Duodenal mucosa (tissue), 2 donors: ENCODE data around the gene NUP93.

Experiments
- H3K27ac ChIP-seq: one replicate; pipeline ENCODE4 v1.7.0; 2013; ENCODE audit warnings: low read depth, low read length
- H3K27me3 ChIP-seq, 2 donors: one replicate each; pipeline ENCODE4 v1.7.0; 2013; ENCODE audit warnings: low read length in 2 of 2, control low read depth in 1 of 2; ENCODE audit not compliant: insufficient read depth in 2 of 2, control insufficient read depth in 1 of 2
- H3K36me3 ChIP-seq, 2 donors: one replicate each; pipeline ENCODE4 v1.7.0; 2013; ENCODE audit warnings: low read length in 2 of 2, control low read depth in 1 of 2; ENCODE audit not compliant: insufficient read depth in 2 of 2, control insufficient read depth in 1 of 2
- H3K4me1 ChIP-seq, 2 donors: one replicate each; pipeline ENCODE4 v1.7.0; 2013; ENCODE audit warnings: low read length in 2 of 2, control low read depth in 1 of 2; ENCODE audit not compliant: insufficient read depth in 2 of 2, control insufficient read depth in 1 of 2
- H3K4me3 ChIP-seq, 2 donors: one replicate each; pipeline ENCODE4 v1.7.0; 2013; ENCODE audit warnings: low read length in 2 of 2, low read depth in 1 of 2
- H3K9ac ChIP-seq, 2 donors: one replicate each; pipeline ENCODE4 v1.7.0; 2013; ENCODE audit warnings: low read length in 2 of 2, low read depth in 1 of 2
- H3K9me3 ChIP-seq, 2 donors: one replicate each; pipeline ENCODE4 v1.7.0; 2013; ENCODE audit warnings: low read length in 2 of 2, control low read depth in 1 of 2; ENCODE audit not compliant: control insufficient read depth in 1 of 2

Gene NUP93

GRCh38 chr16:56872863-56873391, 143.0 kb downstream of the NUP93 start:
- Histone ChIP-seq H3K4me3 (no peak overlapping the region), H3K9me3 (no peaks in the 10 kb centered on the region), H3K36me3 (no peaks in the 10 kb centered on the region), H3K4me1 (peaks cover 5 to 10% of the 10 kb centered on the region in 2 donors), H3K27ac (no peak overlapping the region), H3K27me3 (no peaks in the 10 kb centered on the region), H3K9ac (no peak overlapping the region)

- Histone ChIP-seq H3K36me3 (no peaks in the 10 kb centered on the region), H3K9me3 (no peaks in the 10 kb centered on the region), H3K9ac (no peak overlapping the region), H3K27ac (no peak overlapping the region), H3K27me3 (no peaks in the 10 kb centered on the region), H3K4me1 (peaks cover 5 to 10% of the 10 kb centered on the region in 2 donors), H3K4me3 (no peak overlapping the region)
Measured at GRCh38 chr16:56874800-56875199, 144.9 kb downstream of the NUP93 start.

GRCh38 chr16:56876048-56876447, 146.1 kb downstream of the NUP93 start:
- Histone ChIP-seq H3K4me1 (peaks cover 4 to 5% of the 10 kb centered on the region in 2 donors), H3K27me3 (no peaks in the 10 kb centered on the region), H3K9me3 (no peaks in the 10 kb centered on the region), H3K4me3 (no peak overlapping the region), H3K27ac (no peak overlapping the region), H3K9ac (no peak overlapping the region), H3K36me3 (no peaks in the 10 kb centered on the region)

- Histone ChIP-seq H3K9ac (no peak overlapping the region), H3K4me3 (no peak overlapping the region), H3K27me3 (no peaks in the 10 kb centered on the region), H3K4me1 (peaks cover 0 to 1% of the 10 kb centered on the region in 2 donors), H3K27ac (no peak overlapping the region), H3K9me3 (no peaks in the 10 kb centered on the region), H3K36me3 (no peaks in the 10 kb centered on the region)
Measured at GRCh38 chr16:56877486-56878182, 147.7 kb downstream of the NUP93 start.

- Histone ChIP-seq H3K4me3 (no peak overlapping the region), H3K27ac (no peak overlapping the region), H3K36me3 (no peaks in the 10 kb centered on the region), H3K4me1 (no peaks in the 10 kb centered on the region), H3K27me3 (no peaks in the 10 kb centered on the region), H3K9me3 (no peaks in the 10 kb centered on the region), H3K9ac (no peak overlapping the region)
Measured at GRCh38 chr16:56878282-56878854, 148.4 kb downstream of the NUP93 start.

GRCh38 chr16:56879276-56879675, 149.3 kb downstream of the NUP93 start:
- Histone ChIP-seq H3K9me3 (no peaks in the 10 kb centered on the region), H3K27ac (no peak overlapping the region), H3K36me3 (no peaks in the 10 kb centered on the region), H3K9ac (no peak overlapping the region), H3K4me1 (no peaks in the 10 kb centered on the region), H3K4me3 (no peak overlapping the region), H3K27me3 (no peaks in the 10 kb centered on the region)

GRCh38 chr16:56880176-56880575, 150.2 kb downstream of the NUP93 start:
- H3K27me3 ChIP-seq: no peaks in the 10 kb centered on the region
- no peaks in the 10 kb centered on the region for H3K36me3 ChIP-seq
- H3K4me3 ChIP-seq: no peak overlapping the region
- H3K9me3 ChIP-seq: no peaks in the 10 kb centered on the region
- H3K9ac ChIP-seq: no peak overlapping the region
- no peaks in the 10 kb centered on the region for H3K4me1 ChIP-seq
- H3K27ac ChIP-seq: no peak overlapping the region

GRCh38 chr16:56880685-56881084, 150.8 kb downstream of the NUP93 start:
- H3K27ac ChIP-seq: no peak overlapping the region
- no peaks in the 10 kb centered on the region for H3K27me3 ChIP-seq

GRCh38 chr16:56882077-56882800, 152.3 kb downstream of the NUP93 start:
- H3K9me3 ChIP-seq: no peaks in the 10 kb centered on the region
- no peaks in the 10 kb centered on the region for H3K4me1 ChIP-seq
- no peak overlapping the region for H3K27ac ChIP-seq
- H3K27me3 ChIP-seq: no peaks in the 10 kb centered on the region
- H3K9ac ChIP-seq: no peak overlapping the region
- no peaks in the 10 kb centered on the region for H3K36me3 ChIP-seq
- no peak overlapping the region for H3K4me3 ChIP-seq

More at GRCh38 chr16:56880685-56881084, 150.8 kb downstream of the NUP93 start:
- Histone ChIP-seq H3K9me3 (no peaks in the 10 kb centered on the region), H3K4me1 (no peaks in the 10 kb centered on the region), H3K36me3 (no peaks in the 10 kb centered on the region), H3K4me3 (no peak overlapping the region), H3K9ac (no peak overlapping the region)

- Histone ChIP-seq H3K4me1 (no peaks in the 10 kb centered on the region), H3K9ac (no peak overlapping the region), H3K36me3 (no peaks in the 10 kb centered on the region), H3K4me3 (no peak overlapping the region), H3K27me3 (no peaks in the 10 kb centered on the region), H3K27ac (no peak overlapping the region), H3K9me3 (no peaks in the 10 kb centered on the region)
Measured at GRCh38 chr16:56883586-56883985, 153.7 kb downstream of the NUP93 start.
